Hepatocyte (in vitro differentiated cells): ENCODE results near the gene ARFGAP1.

Experiments used
- CTCF ChIP-seq: fragments of 200-600 bp; sonication (generic); IDR thresholded peaks from 2 replicates; pipeline ENCODE4 v1.5.1; 2016; ENCODE audit warnings: antibody characterized with exemption, mild to moderate bottlenecking; ENCODE audit not compliant: poor library complexity
- EZH2phosphoT487 ChIP-seq: fragments of 200-600 bp; sonication (generic); IDR thresholded peaks from one replicate; pipeline ENCODE4 v1.6.1; 2018; ENCODE audit warnings: antibody characterized with exemption, mild to moderate bottlenecking, low read depth, moderate library complexity; ENCODE audit not compliant: unreplicated experiment, severe bottlenecking

GRCh38 chr20:63317061-63317460, 44.4 kb downstream of the ARFGAP1 start:
- TF ChIP-seq CTCF: no peak
- TF ChIP-seq EZH2phosphoT487: no peak
